Ascending aorta (tissue), 2 donors: ENCODE results near the gene PITPNM1. TPM values are rescaled to one million over a fixed set of nuclear protein-coding genes. Genes with fewer than 3 reads are reported as not detected.

Experiments
- DNase-seq, 2 donors: peaks; one replicate each; pipeline ENCODE4 v3.0.0-alpha.2; 2019; ENCODE audit warnings: low spot score in 2 of 2
- H3K27ac ChIP-seq, 2 donors: fragments of 200-600 bp; sonication (generic); one replicate each; pipeline ENCODE4 v1.5.1; 2016 to 2017; ENCODE audit warnings: mild to moderate bottlenecking in 1 of 2
- H3K27me3 ChIP-seq: fragments of 200-600 bp; sonication (generic); one replicate; pipeline ENCODE4 v1.5.1; 2017
- H3K36me3 ChIP-seq, 2 donors: fragments of 200-600 bp; sonication (generic); one replicate each; pipeline ENCODE4 v1.5.1; 2016
- H3K4me1 ChIP-seq, 2 donors: fragments of 200-600 bp; sonication (generic); one replicate each; pipeline ENCODE4 v1.5.1; 2016 to 2017; ENCODE audit warnings: mild to moderate bottlenecking in 1 of 2
- H3K4me3 ChIP-seq, 2 donors: fragments of 200-600 bp; sonication (generic); one replicate each; pipeline ENCODE4 v1.5.1; 2016 to 2017; ENCODE audit warnings: mild to moderate bottlenecking in 1 of 2
- H3K9me3 ChIP-seq, 2 donors: fragments of 200-600 bp; sonication (generic); one replicate each; pipeline ENCODE4 v1.5.1; 2016
- CTCF ChIP-seq, 3 experiments: fragments of 200-600 bp in 2 of 3; fragments of 450-650 bp in 1 of 3; sonication (generic) in 2 of 3; IDR thresholded peaks; one replicate each; pipeline ENCODE4 v1.5.1; 2016 to 2019; ENCODE audit warnings: antibody characterized with exemption in 3 of 3, mild to moderate bottlenecking in 1 of 3, moderate library complexity in 1 of 3
- intact Hi-C: fragments of 100-400 bp; cut with DNase I; formaldehyde crosslinking; loops from one replicate; pipeline ENCODE4 v1.15.1; 2023
- total RNA-seq: library from RNA; depleted of rRNA; stranded (reverse); fragments of >200 nt; gene quantifications from one replicate; pipeline ENCODE4 v1.1.0, GENCODE V29; 2016

The PITPNM1 gene
- total RNA-seq, 1 donor from 2014 or later = 31.8 TPM

GRCh38 chr11:67442504-67443404, 62.4 kb downstream of the PITPNM1 start:
- intact Hi-C loops = loop anchor here (1.0 kb wide), 3 partner anchors 14 to 41 kb away; partner anchors contain the start of genes PPP1CA, RPS6KB2 and TMEM134
- TF ChIP-seq CTCF (IDR thresholded peaks at IDR 0.05) = no peak
- no peak for DNase-seq
- H3K36me3 ChIP-seq = peaks cover 14 to 19% of the 10 kb centered on the region in 2 donors
- H3K4me3 ChIP-seq = peak overlapping the region; percentile 89 to 99
- no peaks in the 10 kb centered on the region for H3K27me3 ChIP-seq
- peaks cover 8 to 13% of the 10 kb centered on the region in 2 donors for H3K4me1 ChIP-seq
- peak overlapping the region; percentile 94 to 98 for H3K27ac ChIP-seq
- H3K9me3 ChIP-seq = no peaks in the 10 kb centered on the region

Other genes with a start within 250 kb of the PITPNM1 start
- 65.3 TPM for gene GRK2, start 238.9 kb downstream of the PITPNM1 start, total RNA-seq
- 54.7 TPM for gene ANKRD13D, start 216.1 kb downstream of the PITPNM1 start, total RNA-seq
- gene SSH3, start 201.8 kb downstream of the PITPNM1 start, total RNA-seq = 30.9 TPM
- 107 TPM for gene POLD4, start 151.8 kb downstream of the PITPNM1 start, total RNA-seq
- 32.6 TPM for gene CLCF1, start 131.8 kb downstream of the PITPNM1 start, total RNA-seq
- 22.6 TPM for gene RAD9A, start 113.4 kb downstream of the PITPNM1 start, total RNA-seq
- 113 TPM for gene PPP1CA, start 103.5 kb downstream of the PITPNM1 start, total RNA-seq
- gene TBC1D10C, start 101.3 kb downstream of the PITPNM1 start, total RNA-seq = 0.64 TPM
- 6.0 TPM for gene CARNS1, start 89.7 kb downstream of the PITPNM1 start, total RNA-seq
- 72.3 TPM for gene RPS6KB2, start 76.9 kb downstream of the PITPNM1 start, total RNA-seq
- 26.6 TPM for gene PTPRCAP, start 67.7 kb downstream of the PITPNM1 start, total RNA-seq
- 93.4 TPM for gene CORO1B, start 61.9 kb downstream of the PITPNM1 start, total RNA-seq
- not detected for gene GPR152, start 52.6 kb downstream of the PITPNM1 start, total RNA-seq
- not detected for gene CABP4, start 50.0 kb downstream of the PITPNM1 start, total RNA-seq
- gene TMEM134, start 36.1 kb downstream of the PITPNM1 start, total RNA-seq = 189 TPM
- 116 TPM for gene AIP, start 22.3 kb downstream of the PITPNM1 start, total RNA-seq
- gene CDK2AP2, start 2.8 kb upstream of the PITPNM1 start, total RNA-seq = 159 TPM
- gene CABP2, start 18.1 kb upstream of the PITPNM1 start, total RNA-seq = not detected
- gene GSTP1, start 78.4 kb upstream of the PITPNM1 start, total RNA-seq = 1,335 TPM
- 128 TPM for gene NDUFV1, start 101.6 kb upstream of the PITPNM1 start, total RNA-seq
- gene NUDT8, start 124.6 kb upstream of the PITPNM1 start, total RNA-seq = 23.4 TPM
- gene TBX10, start 134.4 kb upstream of the PITPNM1 start, total RNA-seq = not detected
- not detected for gene ACY3, start 145.4 kb upstream of the PITPNM1 start, total RNA-seq
- not detected for gene ALDH3B2, start 169.3 kb upstream of the PITPNM1 start, total RNA-seq